ENCODE measurements around the gene EYA3. TPM values are rescaled to one million over a fixed set of nuclear protein-coding genes. Genes with fewer than 3 reads are reported as not detected.
"Not testable (repeated sequence)": the region's sequence is repeated elsewhere in the genome, so short reads cannot be mapped to it uniquely, and the experiment has no call there.

The EYA3 gene
- total RNA-seq, 2 donors from 2014 or later: 16.7 to 19.4 TPM

DNA sequence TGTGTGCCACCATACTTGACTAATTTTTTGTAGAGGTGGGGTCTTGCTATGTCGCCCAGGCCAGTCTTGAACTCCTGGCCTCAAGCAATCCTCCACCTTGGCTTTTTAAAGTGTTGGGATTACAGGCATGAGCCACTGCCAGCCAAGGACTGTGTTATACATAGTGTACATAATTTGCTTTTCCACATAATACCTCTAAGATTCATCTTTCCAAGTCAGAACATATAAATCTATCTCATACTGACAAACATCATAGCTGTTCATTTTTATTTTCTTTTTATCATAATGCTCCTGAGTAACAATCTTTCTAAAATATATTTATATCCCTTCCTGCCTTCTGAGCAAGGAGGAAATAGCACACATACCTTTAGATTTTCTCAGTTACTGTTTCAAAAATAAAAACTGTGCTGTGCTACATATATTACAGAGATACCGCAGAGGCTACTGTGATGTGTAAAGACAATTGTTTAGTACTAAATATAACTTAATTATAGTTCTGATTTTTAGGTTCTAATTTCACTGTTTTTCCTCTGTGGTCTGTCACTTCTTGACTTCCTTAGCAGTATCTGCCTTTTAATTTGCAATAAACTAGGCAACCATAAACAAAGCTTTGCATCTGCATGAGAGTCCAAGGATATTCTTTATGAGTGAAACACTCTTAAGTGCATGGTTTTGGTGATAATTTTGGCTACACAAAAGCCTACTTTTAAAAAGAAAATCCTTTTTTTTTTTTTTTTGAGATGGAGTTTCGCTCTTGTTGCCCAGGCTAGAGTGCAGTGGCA lies 59.3 kb downstream of the EYA3 start:
- DNase-seq (ENCODE audit: low spot score): no peak
- no peak overlapping the region for H3K4me3 ChIP-seq
- no peaks in the 10 kb centered on the region for H3K9me3 ChIP-seq
- H3K4me1 ChIP-seq (replicated peaks): no peaks in the 10 kb centered on the region
- no peak for TF ChIP-seq POLR2A (IDR thresholded peaks at IDR 0.05)
- TF ChIP-seq, protein P1, sequence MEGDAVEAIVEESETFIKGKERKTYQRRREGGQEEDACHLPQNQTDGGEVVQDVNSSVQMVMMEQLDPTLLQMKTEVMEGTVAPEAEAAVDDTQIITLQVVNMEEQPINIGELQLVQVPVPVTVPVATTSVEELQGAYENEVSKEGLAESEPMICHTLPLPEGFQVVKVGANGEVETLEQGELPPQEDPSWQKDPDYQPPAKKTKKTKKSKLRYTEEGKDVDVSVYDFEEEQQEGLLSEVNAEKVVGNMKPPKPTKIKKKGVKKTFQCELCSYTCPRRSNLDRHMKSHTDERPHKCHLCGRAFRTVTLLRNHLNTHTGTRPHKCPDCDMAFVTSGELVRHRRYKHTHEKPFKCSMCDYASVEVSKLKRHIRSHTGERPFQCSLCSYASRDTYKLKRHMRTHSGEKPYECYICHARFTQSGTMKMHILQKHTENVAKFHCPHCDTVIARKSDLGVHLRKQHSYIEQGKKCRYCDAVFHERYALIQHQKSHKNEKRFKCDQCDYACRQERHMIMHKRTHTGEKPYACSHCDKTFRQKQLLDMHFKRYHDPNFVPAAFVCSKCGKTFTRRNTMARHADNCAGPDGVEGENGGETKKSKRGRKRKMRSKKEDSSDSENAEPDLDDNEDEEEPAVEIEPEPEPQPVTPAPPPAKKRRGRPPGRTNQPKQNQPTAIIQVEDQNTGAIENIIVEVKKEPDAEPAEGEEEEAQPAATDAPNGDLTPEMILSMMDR (IDR thresholded peaks at IDR 0.05): no peak
- no peak for TF ChIP-seq POLR2AphosphoS5 (IDR thresholded peaks at IDR 0.05)
- no peak overlapping the region for H3K27ac ChIP-seq
- H3K36me3 ChIP-seq: no peaks in the 10 kb centered on the region
- 90% methylated on average over 3 of the region's 3 CpGs for WGBS
- intact Hi-C loops (cut with DNase I): no loop called here
- no peaks in the 10 kb centered on the region for H3K27me3 ChIP-seq (replicated peaks; ENCODE audit: insufficient read depth)

DNA sequence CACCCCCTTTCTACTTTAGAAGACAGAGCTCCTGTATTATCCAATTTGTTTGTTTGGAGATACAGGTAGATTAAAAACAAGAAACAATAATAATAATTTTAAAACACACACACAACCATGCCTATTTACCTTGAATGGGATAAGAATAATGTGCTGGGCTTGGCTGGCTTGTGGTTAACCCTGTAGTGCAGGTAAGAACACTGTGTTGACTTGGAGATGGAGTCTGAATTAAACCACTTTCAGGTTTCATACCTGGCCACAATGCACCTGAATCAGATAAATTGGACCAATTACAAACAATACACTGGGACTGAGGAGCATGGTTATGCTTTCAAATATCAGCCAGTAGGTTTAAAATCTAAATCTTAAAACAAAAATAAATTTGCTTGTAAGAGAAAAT lies 60.8 kb downstream of the EYA3 start:
- no peak overlapping the region for H3K27ac ChIP-seq
- H3K9me3 ChIP-seq: no peaks in the 10 kb centered on the region
- no peak overlapping the region for H3K4me3 ChIP-seq
- TF ChIP-seq, protein P1 (IDR thresholded peaks at IDR 0.05): no peak
- TF ChIP-seq POLR2AphosphoS5 (IDR thresholded peaks at IDR 0.05) (no peak), POLR2A (IDR thresholded peaks at IDR 0.05) (no peak)
- intact Hi-C loops (cut with DNase I): no loop called here
- no peaks in the 10 kb centered on the region for H3K27me3 ChIP-seq (replicated peaks; ENCODE audit: insufficient read depth)
- H3K36me3 ChIP-seq: no peaks in the 10 kb centered on the region
- no peak for DNase-seq (ENCODE audit: low spot score)
- H3K4me1 ChIP-seq (replicated peaks): no peaks in the 10 kb centered on the region

DNA sequence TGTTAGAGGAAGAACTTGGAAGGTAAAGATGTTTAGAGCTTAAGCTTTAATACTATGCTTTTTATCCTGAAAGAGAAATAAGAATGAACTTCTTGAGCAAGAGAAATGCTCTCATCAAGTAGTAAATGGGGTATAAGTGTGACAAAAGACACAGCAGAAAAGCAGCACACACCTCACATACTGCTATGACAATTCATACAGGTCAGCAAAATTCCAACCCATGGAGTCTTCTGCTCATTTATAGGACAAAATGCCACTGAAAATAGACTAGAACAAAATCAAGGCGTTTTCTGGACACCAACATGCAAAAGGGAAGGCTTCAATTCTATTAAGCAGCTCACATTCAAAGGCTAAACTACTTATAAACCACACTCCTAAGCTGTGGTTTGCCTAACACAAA lies 61.2 kb downstream of the EYA3 start:
- intact Hi-C loops (cut with DNase I): no loop called here
- no peak for TF ChIP-seq POLR2A (IDR thresholded peaks at IDR 0.05)
- 70% methylated on average over 1 of the region's 1 CpG for WGBS
- Histone ChIP-seq H3K36me3 (no peaks in the 10 kb centered on the region), H3K4me3 (no peak overlapping the region), H3K27ac (no peak overlapping the region), H3K27me3 (replicated peaks; ENCODE audit: insufficient read depth) (no peaks in the 10 kb centered on the region), H3K4me1 (replicated peaks) (no peaks in the 10 kb centered on the region), H3K9me3 (no peaks in the 10 kb centered on the region)
- no peak for DNase-seq (ENCODE audit: low spot score)

DNA sequence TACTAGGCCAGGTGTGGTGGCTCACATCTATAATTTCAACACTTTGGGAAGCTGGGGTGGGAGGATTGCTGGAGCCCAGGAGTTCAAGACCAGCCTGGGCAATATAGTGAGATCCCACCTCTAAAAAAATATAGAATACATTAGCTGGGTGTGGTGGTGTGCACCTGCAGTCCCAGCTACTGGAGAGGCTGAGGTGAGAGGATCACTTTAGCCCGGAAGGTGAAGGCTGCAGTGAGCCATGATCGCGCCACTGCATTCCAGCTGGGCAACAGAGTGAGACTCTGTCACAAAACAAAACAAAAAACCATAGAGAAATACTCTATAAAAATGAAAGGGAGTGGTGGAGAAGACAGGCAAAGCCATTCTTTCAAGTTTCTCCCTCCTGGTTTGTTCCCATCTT lies 62.1 kb downstream of the EYA3 start:
- H3K4me1 ChIP-seq (replicated peaks): no peaks in the 10 kb centered on the region
- no peaks in the 10 kb centered on the region for H3K27me3 ChIP-seq (replicated peaks; ENCODE audit: insufficient read depth)
- intact Hi-C loops (cut with DNase I): no loop called here
- no peak for DNase-seq (ENCODE audit: low spot score)
- TF ChIP-seq POLR2AphosphoS5 (IDR thresholded peaks at IDR 0.05): no peak
- H3K4me3 ChIP-seq: no peak overlapping the region
- H3K27ac ChIP-seq: no peak overlapping the region
- no peaks in the 10 kb centered on the region for H3K36me3 ChIP-seq
- no peaks in the 10 kb centered on the region for H3K9me3 ChIP-seq
- 98% methylated on average over 3 of the region's 3 CpGs for WGBS

DNA sequence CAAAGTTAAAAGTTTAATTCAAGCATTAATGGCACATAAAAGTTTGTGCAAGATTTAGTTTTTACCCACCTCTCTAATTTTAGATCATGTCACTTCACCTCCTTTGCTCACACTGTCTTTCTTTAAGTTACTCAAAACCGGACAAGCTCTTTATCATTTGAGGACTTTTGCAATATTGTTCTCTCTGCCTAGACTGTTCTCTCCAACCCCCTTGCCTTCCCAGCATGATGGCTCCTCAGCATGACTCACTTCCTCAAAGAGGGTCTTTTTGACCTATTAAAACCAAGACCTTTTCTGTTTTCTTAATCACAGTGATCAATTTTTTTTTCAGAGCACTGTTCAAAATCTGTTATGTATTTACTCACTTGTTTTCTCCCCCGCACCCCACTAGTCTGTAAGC lies 67.3 kb downstream of the EYA3 start:
- WGBS: 87% methylated on average over 2 of the region's 2 CpGs
- TF ChIP-seq POLR2A (IDR thresholded peaks at IDR 0.05): no peak
- TF ChIP-seq, protein P1 (IDR thresholded peaks at IDR 0.05): no peak
- no peak for TF ChIP-seq POLR2AphosphoS5 (IDR thresholded peaks at IDR 0.05)
- H3K4me1 ChIP-seq (replicated peaks): no peaks in the 10 kb centered on the region
- H3K27ac ChIP-seq: no peak overlapping the region
- H3K9me3 ChIP-seq: no peaks in the 10 kb centered on the region
- H3K4me3 ChIP-seq: no peak overlapping the region
- DNase-seq (ENCODE audit: low spot score): no peak
- H3K27me3 ChIP-seq (replicated peaks; ENCODE audit: insufficient read depth): no peaks in the 10 kb centered on the region
- intact Hi-C loops (cut with DNase I): no loop called here
- H3K36me3 ChIP-seq: no peaks in the 10 kb centered on the region

DNA sequence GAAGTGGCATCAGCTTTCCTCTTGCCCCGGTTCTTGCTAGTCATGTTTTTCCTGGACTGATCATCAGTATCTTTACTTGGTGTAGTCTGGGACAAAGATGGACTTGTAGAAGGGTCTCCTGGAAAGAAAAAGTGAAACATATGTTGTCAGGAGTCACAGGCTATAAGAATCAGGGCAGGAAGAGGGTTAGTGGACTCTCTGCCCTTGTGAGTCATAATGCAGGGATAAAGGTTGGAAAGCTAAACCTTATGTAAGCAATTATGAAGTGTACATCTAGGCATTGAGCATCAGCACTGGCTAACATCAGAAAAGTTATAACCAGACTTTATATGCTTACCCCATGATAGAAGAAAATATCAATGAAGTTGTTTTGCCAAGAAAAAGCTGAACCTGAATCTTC lies 77.4 kb downstream of the EYA3 start:
- no peaks in the 10 kb centered on the region for H3K4me1 ChIP-seq (replicated peaks)
- TF ChIP-seq, protein P1 (IDR thresholded peaks at IDR 0.05): no peak
- no peak for TF ChIP-seq POLR2A (IDR thresholded peaks at IDR 0.05)
- no peak for TF ChIP-seq POLR2AphosphoS5 (IDR thresholded peaks at IDR 0.05)
- WGBS: 93% methylated on average over 1 of the region's 1 CpG
- no peak overlapping the region for H3K4me3 ChIP-seq
- intact Hi-C loops (cut with DNase I): no loop called here
- no peaks in the 10 kb centered on the region for H3K9me3 ChIP-seq
- no peak for DNase-seq (ENCODE audit: low spot score)
- H3K27me3 ChIP-seq (replicated peaks; ENCODE audit: insufficient read depth): no peaks in the 10 kb centered on the region
- H3K27ac ChIP-seq: no peak overlapping the region
- peaks cover 0 to 15% of the 10 kb centered on the region in 2 donors for H3K36me3 ChIP-seq

DNA sequence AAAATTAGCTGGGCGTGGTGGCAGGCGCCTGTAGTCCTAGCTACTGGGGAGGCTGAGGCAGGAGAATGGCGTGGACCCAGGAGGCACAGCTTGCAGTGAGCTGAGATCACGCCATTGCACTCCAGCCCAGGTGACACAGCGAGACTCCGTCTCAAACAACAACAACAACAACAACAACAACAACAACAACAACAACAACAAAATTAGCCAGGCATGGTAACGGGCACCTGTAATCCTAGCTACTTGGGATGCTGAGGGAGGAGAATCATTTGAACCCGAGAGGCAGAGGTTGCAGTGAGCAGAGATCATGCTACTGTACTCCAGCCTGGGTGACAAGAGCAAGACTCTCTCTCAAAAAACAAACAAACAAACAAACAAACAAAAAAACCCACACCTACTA lies 85.3 kb downstream of the EYA3 start:
- H3K27me3 ChIP-seq (replicated peaks; ENCODE audit: insufficient read depth): not testable (repeated sequence)

More for the DNA sequence above, 85.3 kb downstream of the EYA3 start:
- intact Hi-C loops (cut with DNase I); H3K36me3 ChIP-seq; H3K27ac ChIP-seq; H3K4me3 ChIP-seq; H3K9me3 ChIP-seq; DNase-seq (ENCODE audit: low spot score); H3K4me1 ChIP-seq (replicated peaks): not testable (repeated sequence)
- 97% methylated on average over 8 of the region's 8 CpGs for WGBS
